Activated T-cell treated with anti-CD3 and anti-CD28 coated beads, Interleukin-2, amount 50 U/mL, for 72 hours (primary cell): ENCODE measurements around the gene NDUFS3. TPM values are rescaled to one million over a fixed set of nuclear protein-coding genes. Genes with fewer than 3 reads are reported as not detected.
A peak's percentile ranks its signal among the peaks of the same experiment; 100 is the strongest.

Experiments
- ATAC-seq, 2 donors: fragments of 150-1000 bp; cut with Tn5 transposase; replicated peaks in 1 of 2; 2 replicates each; pipeline ENCODE4 v1.10.0; 2021; ENCODE audit warnings: moderate library complexity in 2 of 2, mild to moderate bottlenecking in 1 of 2
- DNase-seq, 2 donors: peaks; one replicate each; pipeline ENCODE4 v3.0.0; 2021 to 2022; ENCODE audit warnings: mixed read lengths in 1 of 2
- H3K27ac Mint-ChIP-seq: one replicate; pipeline ENCODE4 v1.8.0; 2022; ENCODE audit warnings: mild to moderate bottlenecking, moderate library complexity, mixed read lengths
- H3K27me3 Mint-ChIP-seq: one replicate; pipeline ENCODE4 v1.8.0; 2022; ENCODE audit warnings: low read depth, mixed read lengths
- H3K36me3 Mint-ChIP-seq, 2 donors: one replicate each; pipeline ENCODE4 v1.8.0; 2022; ENCODE audit warnings: mixed read lengths in 2 of 2, mild to moderate bottlenecking in 1 of 2; ENCODE audit not compliant: insufficient read depth in 2 of 2
- H3K4me1 Mint-ChIP-seq: one replicate; pipeline ENCODE4 v1.8.0; 2022; ENCODE audit warnings: low read depth, mixed read lengths
- H3K4me3 Mint-ChIP-seq, 2 donors: one replicate each; pipeline ENCODE4 v1.8.0; 2022; ENCODE audit warnings: mild to moderate bottlenecking in 2 of 2, mixed read lengths in 2 of 2, moderate library complexity in 2 of 2
- H3K9me3 Mint-ChIP-seq, 2 donors: one replicate each; pipeline ENCODE4 v1.8.0; 2022; ENCODE audit warnings: mixed read lengths in 2 of 2
- total RNA-seq, 2 donors: library from RNA; stranded (reverse); gene quantifications; one replicate each; pipeline ENCODE4 v1.2.3, GENCODE V29; 2022

The NDUFS3 gene
- total RNA-seq, 2 donors from 2014 or later: 78.9 to 84.2 TPM

GRCh38 chr11:47599902-47600301 is 21.0 kb downstream of the NDUFS3 start:
- no peak for ATAC-seq
- no peak for DNase-seq
- no peak overlapping the region for H3K27ac Mint-ChIP-seq
- peaks cover 13% of the 10 kb centered on the region for H3K27me3 Mint-ChIP-seq
- H3K9me3 Mint-ChIP-seq: no peaks in the 10 kb centered on the region
- no peaks in the 10 kb centered on the region for H3K36me3 Mint-ChIP-seq
- no peaks in the 10 kb centered on the region for H3K4me1 Mint-ChIP-seq
- H3K4me3 Mint-ChIP-seq: no peak overlapping the region

GRCh38 chr11:47603295-47603694 is 24.4 kb downstream of the NDUFS3 start:
- ATAC-seq (no peak), DNase-seq (no peak)
- Mint-ChIP-seq H3K4me3 (no peak overlapping the region), H3K27ac (no peak overlapping the region), H3K27me3 (no peaks in the 10 kb centered on the region), H3K4me1 (no peaks in the 10 kb centered on the region), H3K9me3 (no peaks in the 10 kb centered on the region), H3K36me3 (no peaks in the 10 kb centered on the region)

GRCh38 chr11:47605921-47606320 is 27.0 kb downstream of the NDUFS3 start:
- H3K27ac Mint-ChIP-seq: no peak overlapping the region
- H3K36me3 Mint-ChIP-seq: no peaks in the 10 kb centered on the region
- DNase-seq (no peak), ATAC-seq (no peak)
- H3K4me3 Mint-ChIP-seq: no peak overlapping the region
- no peaks in the 10 kb centered on the region for H3K9me3 Mint-ChIP-seq
- no peaks in the 10 kb centered on the region for H3K27me3 Mint-ChIP-seq
- no peaks in the 10 kb centered on the region for H3K4me1 Mint-ChIP-seq

GRCh38 chr11:47606731-47607130 is 27.9 kb downstream of the NDUFS3 start:
- peak overlapping the region; percentile 17 for H3K27ac Mint-ChIP-seq
- H3K4me1 Mint-ChIP-seq: no peaks in the 10 kb centered on the region
- H3K4me3 Mint-ChIP-seq: no peak overlapping the region
- H3K36me3 Mint-ChIP-seq: no peaks in the 10 kb centered on the region
- no peak for ATAC-seq
- no peaks in the 10 kb centered on the region for H3K27me3 Mint-ChIP-seq
- H3K9me3 Mint-ChIP-seq: no peaks in the 10 kb centered on the region
- no peak for DNase-seq

- Mint-ChIP-seq H3K27ac (no peak overlapping the region), H3K9me3 (no peaks in the 10 kb centered on the region), H3K4me1 (no peaks in the 10 kb centered on the region), H3K4me3 (no peak overlapping the region), H3K36me3 (no peaks in the 10 kb centered on the region), H3K27me3 (no peaks in the 10 kb centered on the region)
- DNase-seq: no peak
- ATAC-seq: no peak
Measured at GRCh38 chr11:47607380-47607779, 28.5 kb downstream of the NDUFS3 start.

- H3K36me3 Mint-ChIP-seq: no peaks in the 10 kb centered on the region
- no peaks in the 10 kb centered on the region for H3K9me3 Mint-ChIP-seq
- H3K4me3 Mint-ChIP-seq: no peak overlapping the region
- no peak for DNase-seq
- no peak overlapping the region for H3K27ac Mint-ChIP-seq
- ATAC-seq: no peak
- no peaks in the 10 kb centered on the region for H3K4me1 Mint-ChIP-seq
- H3K27me3 Mint-ChIP-seq: no peaks in the 10 kb centered on the region
Measured at GRCh38 chr11:47609675-47610074, 30.8 kb downstream of the NDUFS3 start.

- Mint-ChIP-seq H3K27ac (no peak overlapping the region), H3K27me3 (no peaks in the 10 kb centered on the region), H3K4me3 (no peak overlapping the region), H3K9me3 (no peaks in the 10 kb centered on the region), H3K4me1 (no peaks in the 10 kb centered on the region), H3K36me3 (no peaks in the 10 kb centered on the region)
- DNase-seq (no peak), ATAC-seq (no peak)
Measured at GRCh38 chr11:47611348-47611794, 32.5 kb downstream of the NDUFS3 start.

GRCh38 chr11:47615249-47615648 is 36.4 kb downstream of the NDUFS3 start:
- DNase-seq: no peak
- peak overlapping the region; percentile 65 for H3K27ac Mint-ChIP-seq
- ATAC-seq: no peak
- H3K4me1 Mint-ChIP-seq: no peaks in the 10 kb centered on the region
- H3K4me3 Mint-ChIP-seq: no peak overlapping the region
- peaks cover 0 to 3% of the 10 kb centered on the region in 2 donors for H3K36me3 Mint-ChIP-seq
- H3K9me3 Mint-ChIP-seq: no peaks in the 10 kb centered on the region
- H3K27me3 Mint-ChIP-seq: no peaks in the 10 kb centered on the region

- ATAC-seq (peak in 1 of 2 donors; percentile 51), DNase-seq (peak; percentile 14 to 29)
- Mint-ChIP-seq H3K27me3 (no peaks in the 10 kb centered on the region), H3K27ac (no peak overlapping the region), H3K4me3 (no peak overlapping the region), H3K4me1 (no peaks in the 10 kb centered on the region), H3K9me3 (no peaks in the 10 kb centered on the region), H3K36me3 (peaks cover 0 to 4% of the 10 kb centered on the region in 2 donors)
Measured at GRCh38 chr11:47616726-47617416, 38.0 kb downstream of the NDUFS3 start.

GRCh38 chr11:47617417-47617809 is 38.5 kb downstream of the NDUFS3 start:
- Mint-ChIP-seq H3K4me3 (no peak overlapping the region), H3K4me1 (no peaks in the 10 kb centered on the region), H3K27ac (no peak overlapping the region), H3K27me3 (no peaks in the 10 kb centered on the region), H3K36me3 (peaks cover 0 to 4% of the 10 kb centered on the region in 2 donors), H3K9me3 (no peaks in the 10 kb centered on the region)
- peak in 1 of 2 donors; percentile 33 for ATAC-seq
- no peak for DNase-seq

- ATAC-seq (no peak), DNase-seq (no peak)
- H3K36me3 Mint-ChIP-seq: peaks cover 2 to 9% of the 10 kb centered on the region in 2 donors
- no peaks in the 10 kb centered on the region for H3K27me3 Mint-ChIP-seq
- H3K9me3 Mint-ChIP-seq: no peaks in the 10 kb centered on the region
- no peaks in the 10 kb centered on the region for H3K4me1 Mint-ChIP-seq
- no peak overlapping the region for H3K4me3 Mint-ChIP-seq
- peak overlapping the region; percentile 11 for H3K27ac Mint-ChIP-seq
Measured at GRCh38 chr11:47620836-47621378, 42.0 kb downstream of the NDUFS3 start.

GRCh38 chr11:47626234-47626633 is 47.4 kb downstream of the NDUFS3 start:
- Mint-ChIP-seq H3K27ac (no peak overlapping the region), H3K4me3 (no peak overlapping the region), H3K4me1 (no peaks in the 10 kb centered on the region), H3K27me3 (no peaks in the 10 kb centered on the region), H3K36me3 (peaks cover 3 to 12% of the 10 kb centered on the region in 2 donors), H3K9me3 (no peaks in the 10 kb centered on the region)
- ATAC-seq (no peak), DNase-seq (no peak)

GRCh38 chr11:47628026-47628425 is 49.2 kb downstream of the NDUFS3 start:
- no peak overlapping the region for H3K27ac Mint-ChIP-seq
- peaks cover 5 to 13% of the 10 kb centered on the region in 2 donors for H3K36me3 Mint-ChIP-seq
- no peaks in the 10 kb centered on the region for H3K27me3 Mint-ChIP-seq
- no peaks in the 10 kb centered on the region for H3K4me1 Mint-ChIP-seq
- H3K4me3 Mint-ChIP-seq: no peak overlapping the region
- DNase-seq (no peak), ATAC-seq (no peak)
- no peaks in the 10 kb centered on the region for H3K9me3 Mint-ChIP-seq

GRCh38 chr11:47631473-47631872 is 52.6 kb downstream of the NDUFS3 start:
- no peaks in the 10 kb centered on the region for H3K27me3 Mint-ChIP-seq
- peaks cover 1 to 12% of the 10 kb centered on the region in 2 donors for H3K36me3 Mint-ChIP-seq
- H3K9me3 Mint-ChIP-seq: no peaks in the 10 kb centered on the region
- no peak overlapping the region for H3K27ac Mint-ChIP-seq
- H3K4me1 Mint-ChIP-seq: no peaks in the 10 kb centered on the region
- ATAC-seq (no peak), DNase-seq (no peak)
- H3K4me3 Mint-ChIP-seq: no peak overlapping the region
